Lung (tissue), 12 donors: ENCODE results near the gene DUSP9. TPM values are rescaled to one million over a fixed set of nuclear protein-coding genes. Genes with fewer than 3 reads are reported as not detected.
A peak's percentile ranks its signal among the peaks of the same experiment; 100 is the strongest.

Source experiments
- ATAC-seq: fragments of 200-7000 bp; cut with Tn5 transposase; one replicate; pipeline ENCODE4 v1.9.1; 2020; ENCODE audit warnings: moderate number of reproducible peaks; ENCODE audit not compliant: insufficient read depth, low FRiP score
- DNase-seq, 3 donors: peaks; one replicate each; pipeline ENCODE4 v3.0.0-alpha.2; 2013 to 2017
- H3K27ac ChIP-seq, 2 donors: one replicate each; pipeline ENCODE4 v1.5.1; 2013; ENCODE audit warnings: mild to moderate bottlenecking in 2 of 2, moderate library complexity in 2 of 2, control low read depth in 1 of 2, inconsistent platforms in 1 of 2, low read depth in 1 of 2, low read length in 1 of 2
- H3K27me3 ChIP-seq, 3 donors: one replicate each; pipeline ENCODE4 v1.5.1; 2013; ENCODE audit warnings: low read length in 2 of 3; ENCODE audit not compliant: control insufficient read depth in 3 of 3, insufficient read depth in 3 of 3
- H3K36me3 ChIP-seq, 4 donors: one replicate each; pipeline ENCODE4 v1.5.1; 2013; ENCODE audit warnings: low read length in 4 of 4, mild to moderate bottlenecking in 1 of 4, moderate library complexity in 1 of 4; ENCODE audit not compliant: control insufficient read depth in 4 of 4, insufficient read depth in 4 of 4
- H3K4me1 ChIP-seq, 5 donors: one replicate each; pipeline ENCODE4 v1.5.1; 2013; ENCODE audit warnings: low read length in 5 of 5, mild to moderate bottlenecking in 2 of 5, moderate library complexity in 1 of 5; ENCODE audit not compliant: control insufficient read depth in 5 of 5, insufficient read depth in 5 of 5
- H3K4me3 ChIP-seq: one replicate; pipeline ENCODE4 v1.5.1; 2013; ENCODE audit warnings: mild to moderate bottlenecking, control low read depth, moderate library complexity
- H3K9ac ChIP-seq, 2 donors: one replicate each; pipeline ENCODE4 v1.5.1; 2013; ENCODE audit warnings: low read length in 2 of 2, control low read depth in 1 of 2; ENCODE audit not compliant: insufficient read depth in 1 of 2
- H3K9me3 ChIP-seq, 4 donors: one replicate each; pipeline ENCODE4 v1.5.1; 2013; ENCODE audit warnings: low read length in 3 of 4, mild to moderate bottlenecking in 1 of 4, moderate library complexity in 1 of 4; ENCODE audit not compliant: control insufficient read depth in 4 of 4, insufficient read depth in 3 of 4
- CTCF ChIP-seq: IDR thresholded peaks from 2 replicates; pipeline ENCODE4 v1.5.1; 2012; ENCODE audit warnings: mild to moderate bottlenecking; ENCODE audit errors: control extremely low read depth, extremely low read depth
- WGBS, 2 donors: extraction: QIAGEN DNeasy Blood & Tissue Kit; methylation state at CpG; one replicate each; pipeline ENCODE4 v1.1.7; 2013; 5-methylcytosine and 5-hydroxymethylcytosine counted together
- polyA plus RNA-seq, 2 donors: library from polyadenylated mRNA; stranded (reverse); fragments of 200-250 nt; gene quantifications; one replicate each; pipeline ENCODE4 v1.2.1, GENCODE V29; 2013
- total RNA-seq, 2 donors: library from RNA; depleted of rRNA in 1 of 2; stranded (reverse); fragments of >200 nt in 1 of 2; gene quantifications; one replicate each; pipeline ENCODE4 v1.2.1, GENCODE V29; 2014 to 2021
- donor health status: control.
- donor health status: control.
- donor health status: Bipolar disorder and iron deficiency.
- donor health status: healthy.
- donor health status: DM: yes; HTN: yes; CAD: no.

DUSP9 gene
- total and polyA plus RNA-seq, 4 donors: 0.10 to 0.55 (median 0.23) TPM

DNA sequence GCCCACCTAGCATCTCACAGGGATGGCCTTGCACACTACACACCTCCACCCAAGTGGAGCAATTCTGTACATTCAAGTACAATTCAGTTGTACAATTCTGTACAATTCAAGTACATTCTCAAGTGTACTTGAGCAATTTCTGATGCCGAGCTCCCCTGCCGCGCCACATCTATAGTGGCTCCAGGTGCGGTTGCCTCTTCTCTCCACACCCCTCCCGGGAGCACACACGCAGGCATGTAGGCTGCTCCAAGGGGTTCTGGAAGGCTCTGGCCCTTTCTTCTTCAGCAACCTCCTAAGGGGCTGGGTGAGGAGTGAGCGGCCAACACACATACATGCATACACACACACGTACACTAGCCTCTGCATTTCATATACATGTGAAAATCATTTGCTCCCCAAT, 18.9 kb upstream of the DUSP9 start:
- Histone ChIP-seq H3K9ac (no peak overlapping the region), H3K27me3 (peaks cover 0 to 3% (median 0%) of the 10 kb centered on the region in 3 donors), H3K4me3 (no peak overlapping the region), H3K27ac (no peak overlapping the region), H3K9me3 (peaks cover 0 to 7% (median 0%) of the 10 kb centered on the region in 4 donors), H3K36me3 (no peaks in the 10 kb centered on the region), H3K4me1 (peaks cover 0 to 7% (median 0%) of the 10 kb centered on the region in 5 donors)
- ATAC-seq (no peak), DNase-seq (peak in 1 of 3 donors; percentile 22)
- WGBS, 2 donors: 81 to 88% methylated on average over 6 to 8 of the region's 8 CpGs
- TF ChIP-seq CTCF: no peak

DNA sequence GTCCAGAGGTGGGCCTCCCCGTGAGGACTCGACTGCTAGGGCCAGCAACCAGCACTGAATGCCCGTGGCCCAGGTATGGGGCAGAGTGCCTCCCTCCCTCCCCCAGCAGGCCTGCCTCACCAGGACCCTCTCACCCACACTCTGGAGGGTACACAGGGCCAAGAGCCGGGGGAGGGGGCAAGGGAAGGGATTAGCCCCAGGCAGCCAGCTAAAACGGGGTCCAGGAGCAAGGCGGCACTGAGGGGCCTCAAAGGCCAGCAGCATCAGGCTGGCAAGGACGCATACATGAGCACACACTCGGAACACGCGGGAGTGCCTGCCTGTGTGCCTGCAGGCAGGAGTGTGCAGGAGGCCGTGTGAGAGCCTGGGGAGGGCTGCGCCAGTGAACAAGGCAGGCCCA, 18.3 kb upstream of the DUSP9 start:
- WGBS, 2 donors: 84 to 90% methylated on average over 11 to 12 of the region's 12 CpGs
- Histone ChIP-seq H3K9ac (no peak overlapping the region), H3K4me1 (peaks cover 0 to 7% (median 0%) of the 10 kb centered on the region in 5 donors), H3K27ac (no peak overlapping the region), H3K36me3 (no peaks in the 10 kb centered on the region), H3K9me3 (peaks cover 0 to 7% (median 0%) of the 10 kb centered on the region in 4 donors), H3K27me3 (peaks cover 0 to 3% (median 0%) of the 10 kb centered on the region in 3 donors), H3K4me3 (no peak overlapping the region)
- TF ChIP-seq CTCF: no peak
- no peak for ATAC-seq
- peak in 1 of 3 donors; percentile 8 for DNase-seq

- ATAC-seq: no peak
- H3K9ac ChIP-seq: no peak overlapping the region
- 90 to 100% methylated on average over 2 of the region's 2 CpGs for WGBS, 2 donors
- no peak for DNase-seq
- H3K27ac ChIP-seq: no peak overlapping the region
- peaks cover 0 to 3% (median 0%) of the 10 kb centered on the region in 3 donors for H3K27me3 ChIP-seq
- TF ChIP-seq CTCF: no peak
- no peak overlapping the region for H3K4me3 ChIP-seq
- no peaks in the 10 kb centered on the region for H3K36me3 ChIP-seq
- H3K4me1 ChIP-seq: peaks cover 0 to 16% (median 4%) of the 10 kb centered on the region in 5 donors
- H3K9me3 ChIP-seq: peaks cover 0 to 7% (median 0%) of the 10 kb centered on the region in 4 donors
Measured at GRCh38 chrX:153631346-153631745, 15.7 kb upstream of the DUSP9 start.
